H1 (cell line): Measurements from ENCODE around the gene GDPD3. TPM values are rescaled to one million over a fixed set of nuclear protein-coding genes. Genes with fewer than 3 reads are reported as not detected.

Source experiments
- SIX5 ChIP-seq: IDR thresholded peaks from 2 replicates; pipeline ENCODE4 v1.6.1; 2011; ENCODE audit warnings: mild to moderate bottlenecking, low read depth, low read length
- TAF1 ChIP-seq: IDR thresholded peaks from 2 replicates; pipeline ENCODE4 v1.6.1; 2011; ENCODE audit warnings: mild to moderate bottlenecking, low read depth, low read length
- polyA plus RNA-seq, 7 experiments: library from polyadenylated mRNA; depleted of rRNA in 3 of 7; stranded (reverse) in 5 of 7; unstranded in 2 of 7; fragments of >200 nt in 5 of 7; fragments of 200-250 nt in 2 of 7; gene quantifications; 1 replicate in 5 of 7; 2 replicates in 1 of 7; 4 replicates in 1 of 7; pipeline versions ENCODE4 v1.2.1 to v1.2.3, GENCODE V29; 2011 to 2013; ENCODE audit warnings: missing spikeins in 2 of 7, mixed read lengths in 2 of 7
- total RNA-seq: library from RNA; stranded (reverse); fragmentation: NEBNext Ultra II Directional; extraction: Animal tissue kit (Norgen Biotek cat#: 25700); gene quantifications from 2 replicates; pipeline ENCODE4 v1.2.1, GENCODE V29; 2021
- TF ChIP-seq, protein P1 (sequence below): IDR thresholded peaks from 2 replicates; pipeline ENCODE4 v1.6.1; 2012; ENCODE audit warnings: low read length, inconsistent platforms
- TF ChIP-seq, protein P2 (sequence below): IDR thresholded peaks from 2 replicates; pipeline ENCODE4 v1.6.1; 2012; ENCODE audit warnings: inconsistent platforms

The GDPD3 gene
- total and polyA plus RNA-seq, 2 of the 8 experiments (the other 6 are each of a cell fraction or from before 2014, with no cell fraction given): 0.20 TPM; not detected in 1

DNA sequence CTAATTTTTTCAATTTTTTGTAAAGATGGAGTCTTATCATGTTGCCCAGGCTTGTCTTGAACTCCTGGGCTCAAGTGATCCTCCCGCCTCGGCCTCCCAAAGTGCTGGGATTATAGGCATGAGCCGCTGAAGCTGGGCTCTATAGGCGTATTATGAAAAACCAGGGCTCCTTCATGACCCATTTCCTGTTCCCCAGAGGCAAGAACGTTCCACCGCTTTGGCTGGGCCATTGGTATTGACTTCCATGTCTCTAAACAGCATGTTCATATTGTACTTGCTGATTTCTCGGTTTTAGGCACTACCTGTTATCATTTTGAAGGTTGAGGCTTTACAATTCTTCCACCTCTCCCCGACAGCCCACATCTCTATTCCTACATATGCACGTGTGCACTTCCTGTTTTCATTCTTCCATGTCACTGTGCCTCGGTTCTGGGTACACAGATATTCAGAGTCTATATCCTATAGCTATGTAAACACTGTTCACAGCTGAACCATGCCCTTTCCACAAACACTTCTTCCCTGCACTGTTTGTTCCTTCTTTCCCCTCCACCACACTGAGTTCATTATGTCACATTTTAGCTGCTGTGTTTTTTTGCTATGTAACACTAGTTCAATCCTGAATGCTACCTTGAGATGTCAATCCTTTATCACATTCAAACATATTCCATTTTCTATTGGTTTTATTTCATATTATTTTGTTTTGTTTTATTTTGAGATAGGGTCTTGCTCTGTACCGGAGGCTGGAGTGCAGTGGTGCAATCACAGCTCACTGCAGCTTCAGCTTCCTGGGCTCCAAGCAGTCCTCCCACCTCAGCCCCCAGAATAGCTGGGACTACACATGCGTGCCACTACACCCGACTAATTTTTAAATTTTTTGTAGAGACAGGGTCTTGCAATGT, 26.5 kb upstream of the GDPD3 start (continued):
- TF ChIP-seq, protein P1, sequence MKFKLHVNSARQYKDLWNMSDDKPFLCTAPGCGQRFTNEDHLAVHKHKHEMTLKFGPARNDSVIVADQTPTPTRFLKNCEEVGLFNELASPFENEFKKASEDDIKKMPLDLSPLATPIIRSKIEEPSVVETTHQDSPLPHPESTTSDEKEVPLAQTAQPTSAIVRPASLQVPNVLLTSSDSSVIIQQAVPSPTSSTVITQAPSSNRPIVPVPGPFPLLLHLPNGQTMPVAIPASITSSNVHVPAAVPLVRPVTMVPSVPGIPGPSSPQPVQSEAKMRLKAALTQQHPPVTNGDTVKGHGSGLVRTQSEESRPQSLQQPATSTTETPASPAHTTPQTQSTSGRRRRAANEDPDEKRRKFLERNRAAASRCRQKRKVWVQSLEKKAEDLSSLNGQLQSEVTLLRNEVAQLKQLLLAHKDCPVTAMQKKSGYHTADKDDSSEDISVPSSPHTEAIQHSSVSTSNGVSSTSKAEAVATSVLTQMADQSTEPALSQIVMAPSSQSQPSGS: no peak
- TF ChIP-seq SIX5 (no peak), TAF1 (no peak)
- TF ChIP-seq, protein P2, sequence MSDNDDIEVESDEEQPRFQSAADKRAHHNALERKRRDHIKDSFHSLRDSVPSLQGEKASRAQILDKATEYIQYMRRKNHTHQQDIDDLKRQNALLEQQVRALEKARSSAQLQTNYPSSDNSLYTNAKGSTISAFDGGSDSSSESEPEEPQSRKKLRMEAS: no peak
